Stimulated activated CD8-positive, alpha-beta memory T cell treated with anti-CD3 and anti-CD28 coated beads, Interleukin-15, amount 100 ng/mL, for 4 hours (primary cell): Measurements from ENCODE around the gene GRID1.
"Not testable (repeated sequence)": the region's sequence is repeated elsewhere in the genome, so short reads cannot be mapped to it uniquely, and the experiment has no call there.

Source experiments
- DNase-seq, 2 donors: peaks; one replicate each; pipeline ENCODE4 v3.0.0-alpha.2; 2020; ENCODE audit warnings: low read depth in 2 of 2

GRID1 gene

DNA sequence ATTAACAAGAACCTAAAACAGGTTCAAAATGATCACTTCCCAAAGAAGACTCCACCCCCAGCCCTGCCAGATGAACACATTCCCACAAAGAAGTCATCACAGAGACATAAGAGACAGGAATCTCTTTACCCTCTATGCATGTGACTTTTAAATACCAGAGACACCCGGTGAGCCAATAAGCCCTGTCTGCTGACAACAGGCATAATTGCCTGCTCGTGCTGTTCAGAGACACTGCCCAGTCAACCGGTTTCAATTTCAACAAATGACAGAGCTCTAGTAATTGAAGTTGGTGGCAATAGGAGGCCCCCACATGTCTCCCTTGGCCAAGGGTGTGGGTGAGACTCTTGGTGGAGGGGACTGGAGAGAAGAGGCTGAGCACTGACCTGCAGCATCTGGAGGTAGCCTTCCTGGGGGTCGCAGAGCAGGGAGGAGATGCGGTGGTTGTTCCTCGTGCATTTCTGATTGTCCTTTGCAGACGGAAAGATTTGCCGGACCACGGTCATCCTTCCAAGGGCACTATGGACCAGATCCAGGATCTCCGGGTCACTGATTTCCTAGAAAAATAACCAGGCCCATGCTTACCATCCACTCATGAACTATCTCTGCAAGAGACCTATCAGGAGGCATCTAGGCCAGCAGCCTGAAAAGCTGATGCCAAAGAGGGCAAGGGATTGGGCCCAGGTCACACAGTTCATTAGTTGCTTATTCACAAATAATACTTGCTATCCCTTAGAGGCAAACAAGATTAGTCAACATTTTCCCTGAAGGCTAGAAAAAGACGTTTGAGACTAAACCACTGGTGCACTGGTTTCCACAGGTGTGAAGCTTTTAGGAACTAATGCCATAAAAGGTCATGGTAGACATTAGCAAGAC is 497.7 kb downstream of the GRID1 start:
- no peak for DNase-seq

DNA sequence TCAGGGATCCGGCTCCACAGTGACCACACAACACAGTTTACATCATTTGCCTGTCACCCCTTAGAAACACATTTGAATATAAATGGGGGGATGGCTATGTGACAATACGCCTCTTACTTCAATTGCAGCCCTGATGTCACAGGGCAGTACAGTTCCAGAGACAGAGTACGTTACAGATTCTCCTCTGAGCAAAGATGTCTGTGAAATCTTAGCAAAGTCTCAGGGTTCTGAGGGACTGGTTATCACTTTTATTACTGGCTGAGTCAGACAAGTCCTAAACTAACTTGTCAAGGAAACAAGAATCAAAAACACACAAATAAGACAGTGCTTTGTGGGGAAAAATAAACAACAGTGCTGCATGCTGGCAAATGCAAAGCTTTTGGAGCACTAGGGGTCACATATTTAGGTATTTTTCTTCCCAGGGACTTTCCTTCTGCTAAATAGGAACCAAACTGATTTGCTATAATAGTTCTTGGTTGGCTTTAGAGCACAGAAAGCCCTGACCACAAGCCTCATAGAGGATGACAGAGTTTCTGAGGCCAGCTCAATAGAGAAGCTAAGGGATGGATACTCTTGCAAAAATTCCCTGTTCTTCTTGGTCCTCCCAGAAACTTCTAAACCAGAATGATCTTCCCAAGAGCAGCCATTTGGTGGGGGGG is 501.6 kb downstream of the GRID1 start:
- DNase-seq = no peak

DNA sequence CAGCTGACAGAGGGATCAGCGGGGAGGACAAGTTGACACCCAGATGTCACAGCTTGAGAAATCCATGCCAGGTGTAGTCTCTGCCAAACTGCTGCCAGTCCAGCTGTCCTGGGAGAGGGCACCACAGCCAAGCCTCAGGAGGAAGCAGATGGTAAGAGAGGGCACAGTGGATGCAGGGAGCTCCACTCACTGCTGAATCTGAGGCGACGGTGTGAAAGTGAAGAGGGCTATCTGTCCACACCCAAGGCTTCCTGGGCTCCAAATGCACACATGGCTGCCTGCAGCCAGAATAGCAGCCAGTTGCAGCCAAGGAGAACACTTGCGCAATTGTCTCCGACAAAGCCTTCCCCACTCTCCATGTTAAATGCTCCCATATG is 502.4 kb downstream of the GRID1 start:
- DNase-seq = no peak

DNA sequence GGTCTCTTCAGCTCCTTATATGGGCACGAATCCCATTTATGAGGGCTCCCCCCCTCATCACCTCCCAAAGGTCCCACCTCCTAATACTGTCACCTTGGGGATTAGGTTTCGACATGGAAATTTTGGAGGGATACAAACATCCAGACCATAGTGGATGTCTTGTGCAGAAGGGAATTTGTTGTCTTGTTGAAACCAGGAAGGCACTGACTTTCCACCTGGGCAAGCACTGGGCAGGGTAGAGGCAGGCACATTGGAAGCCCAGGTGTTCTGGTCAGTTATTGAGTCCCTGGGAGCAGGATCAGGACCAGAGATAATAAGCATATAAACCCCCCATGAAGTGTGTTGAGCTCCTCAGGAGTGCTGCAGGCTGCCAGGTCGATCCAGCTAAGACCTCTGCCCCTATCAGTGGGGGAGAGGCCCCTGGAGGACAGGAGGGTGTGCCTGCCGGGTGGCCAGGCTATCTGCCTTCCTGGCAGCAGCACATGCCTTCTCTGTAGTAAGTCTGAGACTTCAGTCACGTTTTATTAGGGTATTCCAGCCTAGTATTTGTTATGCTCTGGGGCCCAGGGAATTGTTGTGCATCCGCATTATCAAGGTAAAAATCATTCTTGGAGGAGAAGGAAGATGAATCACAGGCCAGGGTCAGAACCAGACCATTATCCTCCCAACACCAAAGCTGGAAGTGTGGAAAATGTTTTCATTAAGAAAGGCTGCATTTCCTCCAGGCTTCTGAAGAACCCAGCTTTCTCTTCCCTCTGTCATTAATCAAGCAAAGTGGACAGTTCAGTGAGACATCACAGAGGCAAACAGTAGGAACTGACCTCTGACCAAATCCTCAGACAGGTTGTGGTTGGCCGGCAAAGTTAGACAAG is 503.1 kb downstream of the GRID1 start:
- no peak for DNase-seq

DNA sequence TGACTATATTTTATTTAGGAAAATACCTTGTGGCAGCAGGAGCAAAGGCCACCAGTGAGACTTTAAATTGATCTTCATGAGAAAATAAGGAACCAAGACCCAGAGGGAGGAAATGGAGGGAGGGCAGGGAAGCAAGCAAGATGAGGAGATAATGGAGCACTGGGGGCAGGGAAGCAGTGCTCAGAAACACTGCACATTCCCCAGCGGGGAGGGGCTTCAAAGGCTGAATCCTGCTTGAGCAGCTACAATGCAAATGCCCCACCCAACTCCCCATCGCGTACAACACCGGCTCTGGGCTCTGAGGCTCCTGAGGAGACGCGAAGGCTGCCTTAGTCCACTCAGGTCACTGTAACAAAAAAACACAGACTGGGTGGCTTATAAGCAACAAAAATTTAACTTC is 503.8 kb downstream of the GRID1 start:
- no peak for DNase-seq

DNA sequence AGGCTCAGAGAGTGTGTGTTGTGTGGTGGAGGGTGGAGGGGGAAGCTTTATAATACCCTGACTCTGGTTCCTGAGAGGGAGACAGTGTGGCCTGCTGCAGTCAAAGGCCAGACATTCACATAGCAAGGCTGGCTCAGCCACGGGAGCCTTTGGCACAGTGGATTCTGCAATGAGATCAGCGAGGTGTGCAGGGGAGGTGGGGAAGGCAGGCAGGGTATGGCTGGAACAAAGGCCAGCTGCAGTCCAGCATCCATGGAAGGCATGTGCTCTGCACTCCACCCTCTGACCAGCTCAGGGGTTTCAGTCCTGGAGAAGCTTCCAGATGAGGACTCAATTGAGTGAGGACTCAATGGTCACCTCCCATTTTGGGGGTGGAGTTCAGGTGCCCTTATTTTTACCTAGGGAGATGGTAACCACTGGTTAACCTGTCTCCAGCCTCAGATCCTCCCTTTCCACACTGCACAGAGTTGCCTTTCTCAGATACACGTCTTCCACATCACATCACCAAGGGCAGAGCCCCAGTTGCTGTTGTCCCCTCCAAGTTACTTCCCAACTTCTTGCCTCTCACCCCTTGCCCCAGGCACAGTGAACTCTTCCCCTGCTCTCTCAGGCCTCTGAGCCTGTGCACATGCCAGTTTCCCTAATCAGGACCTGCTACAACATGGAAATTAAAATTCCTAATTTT is 504.9 kb downstream of the GRID1 start:
- no peak for DNase-seq

DNA sequence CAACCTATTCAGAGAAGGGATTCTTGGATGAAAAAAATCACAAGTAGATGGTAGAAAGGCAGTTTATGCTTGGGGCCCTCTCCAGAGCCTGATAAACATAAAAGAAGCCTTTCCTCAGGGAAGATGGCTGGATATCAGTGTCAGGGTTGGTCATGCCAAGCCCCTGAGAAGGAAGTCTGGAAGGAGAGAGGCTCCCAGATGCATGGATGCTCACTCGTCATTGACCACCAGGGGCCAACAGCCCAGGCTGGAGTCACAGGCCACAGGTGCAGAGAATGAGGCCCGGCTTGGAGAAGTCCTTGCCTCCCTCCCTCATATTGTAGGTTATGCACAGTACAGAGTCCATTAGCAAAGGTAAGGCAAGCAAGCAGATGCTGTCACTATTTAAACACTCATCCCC is 506.7 kb downstream of the GRID1 start:
- DNase-seq = no peak

DNA sequence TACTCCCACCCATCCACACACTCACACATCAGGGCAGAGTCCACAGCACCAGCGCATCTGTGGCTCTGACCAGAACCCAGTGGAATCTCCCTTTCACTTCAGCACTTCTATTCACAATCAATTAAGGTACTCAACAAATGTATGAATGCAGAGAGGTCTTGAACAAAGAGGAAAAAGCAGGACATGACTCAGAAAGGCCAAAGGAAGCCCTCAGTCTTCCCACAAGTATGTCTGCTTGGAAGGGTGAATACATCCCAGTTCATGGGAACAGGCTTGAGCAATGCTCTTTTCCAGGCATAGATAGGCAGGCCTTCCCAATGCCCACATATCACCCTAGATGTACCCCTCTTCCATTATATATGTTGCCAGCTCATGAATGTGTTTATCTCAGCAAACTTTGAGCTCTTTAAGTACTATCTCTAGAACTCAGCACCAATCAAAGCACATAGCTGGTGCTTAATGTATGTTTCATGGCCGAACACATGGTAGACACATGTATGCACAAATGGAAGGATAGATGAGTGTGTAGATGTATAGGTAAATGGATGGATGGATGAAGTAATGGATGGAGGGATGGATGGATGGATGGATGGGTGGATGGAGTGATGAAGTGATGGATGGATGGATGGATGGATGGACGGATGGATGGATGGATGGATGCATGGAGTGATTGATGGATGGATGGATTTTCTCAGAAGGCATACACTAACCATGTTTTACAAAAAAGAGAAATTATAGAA is 507.6 kb downstream of the GRID1 start:
- no peak for DNase-seq

DNA sequence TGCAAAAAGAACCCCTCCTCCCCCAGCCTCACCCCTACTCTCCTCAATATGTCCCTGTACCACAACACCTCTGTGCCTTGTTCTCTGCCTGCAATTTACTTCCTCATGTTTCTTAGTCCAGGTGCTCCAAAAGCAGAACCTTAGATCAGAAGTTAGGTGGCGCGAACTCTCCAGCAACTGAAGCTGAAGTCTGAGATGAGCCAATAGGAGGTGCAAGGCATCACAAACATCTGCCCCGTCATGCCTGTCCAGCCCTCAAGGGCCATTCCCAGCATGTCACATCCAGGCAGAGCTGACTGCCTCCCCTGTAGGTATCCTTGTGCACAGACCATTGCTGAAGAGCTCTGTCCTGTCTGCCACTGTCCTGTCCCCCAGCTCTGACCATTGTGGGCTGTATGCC is 508.8 kb downstream of the GRID1 start:
- DNase-seq = no peak

DNA sequence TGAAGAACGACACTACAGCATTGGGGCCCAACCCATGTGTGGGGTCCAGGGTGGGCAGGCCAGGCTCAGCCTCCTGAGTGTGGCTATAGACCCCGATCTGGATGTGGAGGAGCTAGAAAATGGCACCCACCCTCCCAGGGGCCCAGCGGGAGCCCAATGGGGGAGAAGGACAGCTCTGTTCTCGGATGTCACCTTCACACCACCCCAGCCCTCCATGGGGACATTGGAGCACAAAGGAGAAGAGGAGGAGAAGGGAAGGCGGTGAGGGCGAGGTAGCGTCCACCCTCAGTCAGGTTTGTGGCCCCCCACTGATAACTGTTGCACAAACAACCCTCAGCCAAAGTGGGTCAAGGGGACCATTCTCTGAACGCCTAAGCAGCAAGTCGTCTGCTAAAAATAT is 509.3 kb downstream of the GRID1 start:
- DNase-seq = no peak

DNA sequence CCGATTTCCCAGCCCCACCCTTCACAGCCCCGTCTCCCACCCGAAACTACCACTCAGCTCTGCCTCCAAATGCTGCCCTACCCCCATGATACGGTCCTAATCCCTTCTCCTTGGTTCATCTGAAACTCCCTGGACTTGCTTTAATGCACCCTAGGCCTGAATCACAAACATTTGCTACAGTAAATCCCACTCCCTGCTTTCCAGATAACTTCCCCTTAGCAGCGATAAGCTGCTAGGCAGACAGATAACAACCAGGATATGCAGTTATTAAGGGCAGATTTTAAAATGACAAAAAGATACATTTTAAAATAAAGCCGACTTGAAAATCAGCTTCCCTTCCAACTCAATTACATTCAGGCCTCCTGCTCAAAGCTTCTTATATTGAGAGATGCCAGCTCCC is 514.7 kb downstream of the GRID1 start:
- no peak for DNase-seq

DNA sequence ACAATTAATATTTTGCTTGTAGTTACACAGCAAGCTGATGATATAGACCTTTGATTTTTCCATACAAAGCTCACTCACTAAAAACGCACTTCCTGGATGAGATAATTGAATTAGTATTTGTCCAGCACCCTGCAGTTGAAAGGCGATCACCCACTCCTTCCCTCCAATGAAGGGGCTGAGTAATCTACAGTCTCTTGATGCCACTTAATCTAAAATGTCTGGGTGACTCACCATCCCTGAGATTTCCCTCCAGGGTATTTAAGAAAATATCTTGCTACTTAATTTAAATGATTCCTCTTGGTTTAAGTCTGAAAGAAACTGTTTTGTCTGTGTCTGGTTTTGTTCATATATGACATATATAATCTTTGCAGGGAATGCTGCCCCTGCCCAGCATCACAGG is 515.3 kb downstream of the GRID1 start:
- DNase-seq = no peak

DNA sequence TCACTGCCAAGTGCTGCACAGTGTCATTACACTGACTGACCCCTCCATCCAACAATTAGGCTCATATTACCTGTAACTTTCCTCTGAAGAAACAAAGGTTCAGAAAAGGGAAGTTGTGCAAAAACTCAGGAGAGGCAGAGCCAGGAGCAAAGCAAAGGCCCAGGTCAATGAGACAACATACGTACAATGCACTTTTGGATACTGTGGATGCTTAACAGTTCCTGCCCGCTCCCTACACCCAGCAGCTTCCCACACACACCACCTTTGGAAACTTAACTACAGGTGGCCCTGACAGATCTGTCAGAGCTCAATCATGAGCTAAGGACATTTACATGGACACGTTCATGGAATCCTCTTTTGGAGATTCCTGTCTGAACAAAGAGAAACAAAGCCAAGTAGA is 515.9 kb downstream of the GRID1 start:
- DNase-seq = no peak

DNA sequence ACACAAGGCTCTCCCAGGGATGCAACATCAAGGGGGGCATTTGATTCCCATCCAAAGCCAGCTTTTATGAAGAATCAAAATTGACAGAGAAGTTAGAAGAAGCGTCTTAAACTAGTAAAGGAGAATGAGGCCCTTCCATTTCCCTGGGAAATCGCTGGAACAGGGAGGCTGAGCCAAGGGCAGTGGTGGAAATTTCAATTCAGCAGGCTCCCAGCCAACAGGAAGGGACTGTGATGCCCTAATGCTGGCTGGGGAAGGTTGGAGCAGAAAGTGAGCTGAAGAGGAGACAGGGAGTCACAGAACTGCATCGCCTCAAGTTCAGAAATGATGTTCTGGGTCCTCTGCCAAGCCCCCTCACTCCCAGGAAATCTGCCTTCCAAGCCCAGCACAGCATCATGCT is 517.3 kb downstream of the GRID1 start:
- DNase-seq = no peak

DNA sequence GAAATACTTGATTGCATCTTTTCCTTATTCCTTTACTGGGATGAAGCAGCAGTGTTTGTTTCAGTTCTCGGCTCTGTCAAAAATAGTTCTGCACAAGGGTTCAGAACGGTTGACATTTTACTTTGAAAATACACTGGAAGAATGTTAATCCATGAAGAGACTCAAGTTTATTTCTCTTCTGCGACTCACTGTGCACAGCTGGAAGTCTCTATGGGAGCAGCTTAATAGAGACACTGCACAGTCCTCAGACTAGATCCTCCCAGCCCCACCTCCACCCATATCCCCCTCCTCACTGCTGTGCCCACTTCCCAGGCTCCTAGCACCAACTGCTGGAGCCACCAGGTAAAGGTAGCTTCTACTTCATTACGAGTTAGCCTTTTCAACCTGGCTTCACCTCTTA is 517.8 kb downstream of the GRID1 start:
- no peak for DNase-seq

DNA sequence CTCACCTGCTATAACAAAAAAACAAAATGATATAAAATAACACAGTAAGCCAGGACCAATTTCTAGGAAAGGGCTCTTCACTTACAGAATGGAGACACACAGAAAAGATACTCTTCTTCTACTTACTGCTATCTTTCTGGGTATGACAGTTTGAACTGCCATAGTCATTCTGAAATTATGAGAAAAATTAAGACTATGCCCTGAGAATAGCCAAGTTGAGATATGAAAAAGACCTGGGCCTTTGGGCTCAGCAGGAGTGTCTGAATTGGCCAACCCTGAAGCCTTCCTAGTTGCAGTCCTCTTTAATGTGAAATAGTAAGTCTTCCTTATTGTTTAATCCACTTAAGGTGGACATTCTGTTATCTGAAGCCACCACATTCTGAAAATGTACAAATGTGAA is 519.5 kb downstream of the GRID1 start:
- DNase-seq = no peak

DNA sequence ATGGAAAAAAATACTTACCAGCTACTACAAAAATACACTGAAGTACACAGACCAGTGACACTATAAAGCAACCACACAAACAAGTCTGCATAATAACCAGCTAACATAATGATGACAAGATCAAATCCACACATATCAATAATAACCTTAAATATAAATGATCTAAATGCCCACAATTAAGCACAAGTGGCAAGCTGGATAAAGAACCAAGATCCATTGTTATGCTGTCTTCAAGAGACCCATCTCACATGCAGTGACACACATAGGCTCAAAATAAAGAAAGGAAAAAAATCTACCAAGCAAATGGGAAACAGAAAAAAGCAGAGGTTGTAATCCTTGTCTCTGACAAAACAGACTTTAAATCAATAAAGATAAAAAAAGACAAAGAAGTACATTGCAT is 527.9 kb downstream of the GRID1 start:
- DNase-seq = not testable (repeated sequence)

DNA sequence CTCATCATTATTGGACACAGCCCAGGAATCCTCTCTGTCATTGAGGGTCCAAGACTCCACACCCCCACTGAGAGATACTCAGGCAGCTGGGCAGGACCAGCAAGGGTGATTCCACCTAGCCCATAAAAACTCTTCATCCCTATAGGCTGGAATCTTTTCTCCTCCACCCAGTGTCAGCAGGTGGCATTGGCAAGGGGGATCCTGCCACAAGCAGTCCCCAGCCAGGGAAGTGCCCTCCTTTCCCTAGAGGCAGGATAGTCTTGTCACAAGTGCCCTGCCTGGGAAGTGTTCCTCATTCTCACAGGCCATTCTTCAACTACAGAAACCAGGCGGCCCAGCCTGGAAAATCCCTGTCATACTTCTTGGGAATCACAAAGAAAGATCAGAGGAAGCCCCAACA is 533.6 kb downstream of the GRID1 start:
- no peak for DNase-seq

DNA sequence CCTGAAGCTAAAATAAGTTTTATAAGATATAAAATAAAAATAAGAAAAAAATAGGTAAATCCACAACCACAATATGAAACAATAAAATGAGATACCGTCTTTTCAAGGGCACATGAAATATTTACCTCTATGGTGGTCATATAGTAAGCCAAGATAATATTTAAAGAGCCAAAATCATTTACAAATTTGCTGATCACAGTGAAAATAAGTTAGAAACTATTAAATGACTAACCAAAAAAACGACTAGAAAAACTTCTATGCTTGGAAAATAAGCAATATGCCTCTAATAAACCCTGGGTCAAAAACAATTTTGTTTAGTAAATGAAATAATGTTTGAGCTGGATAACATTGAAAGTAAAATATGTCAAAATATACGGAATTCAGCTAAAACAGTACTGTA is 535.2 kb downstream of the GRID1 start:
- DNase-seq = no peak

DNA sequence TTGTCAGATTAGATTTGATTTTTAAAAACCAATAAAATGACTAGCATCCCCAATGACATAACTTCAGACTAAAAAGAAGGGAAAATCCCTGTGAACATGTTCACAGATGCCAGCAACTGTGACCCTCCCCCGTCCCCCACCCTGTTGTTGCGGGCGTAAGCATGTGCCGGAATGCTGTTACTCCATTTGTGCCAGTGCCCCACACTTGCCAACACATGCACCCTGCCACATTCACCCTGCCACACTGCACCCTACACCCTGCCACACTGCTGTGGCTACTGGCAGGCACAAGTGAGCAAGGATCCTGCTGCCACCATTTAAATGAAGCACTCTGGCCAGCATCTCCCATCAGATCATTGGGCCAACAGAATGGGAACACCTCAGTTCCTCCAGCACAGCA is 540.2 kb downstream of the GRID1 start:
- no peak for DNase-seq

DNA sequence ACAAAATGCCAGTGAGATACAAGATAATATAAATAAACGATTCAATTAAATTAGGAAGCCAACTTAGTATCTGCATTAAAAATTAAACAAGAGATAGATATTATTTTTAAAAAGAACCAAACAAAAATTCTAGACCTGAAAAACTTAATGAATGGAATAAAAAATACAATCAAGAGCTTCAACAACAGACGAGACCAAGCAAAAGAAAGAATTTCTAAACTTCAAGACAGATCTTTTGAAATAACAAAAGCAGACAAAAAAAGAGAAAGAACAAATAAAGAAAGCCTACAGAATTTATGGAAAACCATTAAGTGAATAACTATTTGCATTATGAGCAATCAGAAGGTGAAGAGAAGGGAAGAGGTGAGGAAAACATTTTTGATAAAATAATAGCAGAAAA is 555.2 kb downstream of the GRID1 start:
- no peak for DNase-seq
